Measurements from ENCODE around the gene TIPIN.
"Not testable (repeated sequence)": the region's sequence is repeated elsewhere in the genome, so short reads cannot be mapped to it uniquely, and the experiment has no call there.

Gene TIPIN

GRCh38 chr15:66386204-66387123, 30.0 kb upstream of the TIPIN start, which contains the start of gene MAP2K1:
Gene MAP2K1, plus strand, starts transcription at chr15:66386912. Its CDS starts 436 bp downstream, at chr15:66387348.
- DNase-seq (ENCODE audit: insufficient read length, low spot score) (peak; percentile 81), FAIRE-seq (peak; percentile 86)

- not testable (repeated sequence) for FAIRE-seq
Observed at GRCh38 chr15:66381376-66381775, 24.9 kb upstream of the TIPIN start.

GRCh38 chr15:66378814-66379430, 22.4 kb upstream of the TIPIN start:
- no peak for FAIRE-seq

More at GRCh38 chr15:66381376-66381775, 24.9 kb upstream of the TIPIN start:
- DNase-seq (ENCODE audit: insufficient read length, low spot score), result not testable (repeated sequence)

GRCh38 chr15:66374179-66374578, 17.7 kb upstream of the TIPIN start:
- FAIRE-seq, result no peak
- no peak for DNase-seq (ENCODE audit: insufficient read length, low spot score)

More at GRCh38 chr15:66378814-66379430, 22.4 kb upstream of the TIPIN start:
- DNase-seq (ENCODE audit: insufficient read length, low spot score), result no peak

- peak; percentile 32 for DNase-seq (ENCODE audit: insufficient read length, low spot score)
Observed at GRCh38 chr15:66369773-66370651, 13.5 kb upstream of the TIPIN start.

GRCh38 chr15:66364944-66365528, 8.6 kb upstream of the TIPIN start:
- FAIRE-seq, result no peak
- no peak for DNase-seq (ENCODE audit: insufficient read length, low spot score)

More at GRCh38 chr15:66369773-66370651, 13.5 kb upstream of the TIPIN start:
- FAIRE-seq, result peak; percentile 87

GRCh38 chr15:66362776-66363175, 6.3 kb upstream of the TIPIN start:
- DNase-seq (ENCODE audit: insufficient read length, low spot score) (no peak), FAIRE-seq (no peak)

GRCh38 chr15:66361745-66362460, 5.4 kb upstream of the TIPIN start:
- not testable (repeated sequence) for DNase-seq (ENCODE audit: insufficient read length, low spot score); FAIRE-seq

- no peak for DNase-seq (ENCODE audit: insufficient read length, low spot score)
- peak; percentile 64 for FAIRE-seq
Observed at GRCh38 chr15:66359740-66360139, 3.3 kb upstream of the TIPIN start.

- peak; percentile 7 for DNase-seq (ENCODE audit: insufficient read length, low spot score)
- FAIRE-seq, result no peak
Observed at GRCh38 chr15:66356077-66356358, 467 bp downstream of the TIPIN start.

- not testable (repeated sequence) for FAIRE-seq; DNase-seq (ENCODE audit: insufficient read length, low spot score)
Observed at GRCh38 chr15:66348530-66348929, 8.0 kb downstream of the TIPIN start.

GRCh38 chr15:66328771-66329170, 27.7 kb downstream of the TIPIN start:
- no peak for FAIRE-seq
- no peak for DNase-seq (ENCODE audit: insufficient read length, low spot score)

GRCh38 chr15:66327736-66328135, 28.7 kb downstream of the TIPIN start:
- FAIRE-seq (no peak), DNase-seq (ENCODE audit: insufficient read length, low spot score) (no peak)

- no peak for DNase-seq (ENCODE audit: insufficient read length, low spot score)
- no peak for FAIRE-seq
Observed at GRCh38 chr15:66326051-66326450, 30.4 kb downstream of the TIPIN start.

GRCh38 chr15:66323312-66323928, 33.1 kb downstream of the TIPIN start:
- FAIRE-seq (no peak), DNase-seq (ENCODE audit: insufficient read length, low spot score) (no peak)

GRCh38 chr15:66312144-66312543, 44.3 kb downstream of the TIPIN start:
- no peak for FAIRE-seq

GRCh38 chr15:66310786-66311185, 45.7 kb downstream of the TIPIN start:
- no peak for FAIRE-seq
- DNase-seq (ENCODE audit: insufficient read length, low spot score), result no peak

More at GRCh38 chr15:66312144-66312543, 44.3 kb downstream of the TIPIN start:
- DNase-seq (ENCODE audit: insufficient read length, low spot score), result no peak

- DNase-seq (ENCODE audit: insufficient read length, low spot score) (no peak), FAIRE-seq (no peak)
Observed at GRCh38 chr15:66309828-66310227, 46.7 kb downstream of the TIPIN start.

GRCh38 chr15:66308531-66308930, 48.0 kb downstream of the TIPIN start:
- no peak for FAIRE-seq
- DNase-seq (ENCODE audit: insufficient read length, low spot score), result no peak
